Astrocyte (in vitro differentiated cells and primary cell): ENCODE measurements around the gene TFEB. TPM values are rescaled to one million over a fixed set of nuclear protein-coding genes. Genes with fewer than 3 reads are reported as not detected.

Experiments used
- DNase-seq: peaks from one replicate; pipeline ENCODE4 v3.0.0-alpha.2; 2010; ENCODE audit warnings: low read depth
- FAIRE-seq: peaks from 2 replicates; lab custom pipeline; 2011; peaks lifted over from hg19 to GRCh38; lab: Jason Lieb, UNC
- H2AFZ ChIP-seq: 2 replicates; pipeline ENCODE4 v1.6.0; 2012; ENCODE audit warnings: low read depth, low read length, inconsistent platforms
- H3K27ac ChIP-seq: 2 replicates; pipeline ENCODE4 v1.5.1; 2011; ENCODE audit warnings: low read depth, low read length, inconsistent platforms
- H3K27me3 ChIP-seq: 2 replicates; pipeline ENCODE4 v1.6.0; 2011; ENCODE audit warnings: low read length, inconsistent platforms; ENCODE audit not compliant: insufficient read depth
- H3K36me3 ChIP-seq: 2 replicates; pipeline ENCODE4 v1.5.1; 2011; ENCODE audit warnings: low read length, inconsistent platforms; ENCODE audit not compliant: insufficient read depth
- H3K4me1 ChIP-seq: 2 replicates; pipeline ENCODE4 v1.5.1; 2011; ENCODE audit warnings: low read length, inconsistent platforms; ENCODE audit not compliant: insufficient read depth
- H3K4me2 ChIP-seq: 2 replicates; pipeline ENCODE4 v1.6.0; 2012; ENCODE audit warnings: low read length, inconsistent platforms
- H3K4me3 ChIP-seq: 2 replicates; pipeline ENCODE4 v1.5.1; 2011; ENCODE audit warnings: low read depth, mild to moderate bottlenecking, low read length, inconsistent platforms; ENCODE audit not compliant: insufficient read depth
- H3K79me2 ChIP-seq: 2 replicates; pipeline ENCODE4 v1.6.0; 2012; ENCODE audit warnings: mild to moderate bottlenecking, low read length, inconsistent platforms; ENCODE audit not compliant: insufficient read depth
- H3K9ac ChIP-seq: 2 replicates; pipeline ENCODE4 v1.6.0; 2012; ENCODE audit warnings: mild to moderate bottlenecking, low read length, inconsistent platforms
- H3K9me3 ChIP-seq: 2 replicates; pipeline ENCODE4 v1.5.1; 2012; ENCODE audit warnings: low read depth, mild to moderate bottlenecking, low read length, inconsistent platforms; ENCODE audit not compliant: insufficient read depth
- H4K20me1 ChIP-seq: 2 replicates; pipeline ENCODE4 v1.6.0; 2012; ENCODE audit warnings: low read length, inconsistent platforms; ENCODE audit not compliant: insufficient read depth
- H3K27ac Mint-ChIP-seq: one replicate; pipeline ENCODE4 v1.8.0; 2021; ENCODE audit warnings: mild to moderate bottlenecking, mixed read lengths; ENCODE audit not compliant: unreplicated experiment
- H3K27me3 Mint-ChIP-seq: one replicate; pipeline ENCODE4 v1.8.0; 2021; ENCODE audit warnings: low read depth, mixed read lengths; ENCODE audit not compliant: unreplicated experiment
- H3K36me3 Mint-ChIP-seq: one replicate; pipeline ENCODE4 v1.8.0; 2021; ENCODE audit warnings: low read depth, mixed read lengths; ENCODE audit not compliant: unreplicated experiment
- H3K4me1 Mint-ChIP-seq: one replicate; pipeline ENCODE4 v1.8.0; 2021; ENCODE audit warnings: low read depth, mixed read lengths; ENCODE audit not compliant: unreplicated experiment
- H3K4me3 Mint-ChIP-seq: one replicate; pipeline ENCODE4 v1.8.0; 2021; ENCODE audit warnings: mild to moderate bottlenecking, moderate library complexity, mixed read lengths; ENCODE audit not compliant: unreplicated experiment
- H3K9me3 Mint-ChIP-seq: one replicate; pipeline ENCODE4 v1.8.0; 2021; ENCODE audit warnings: mild to moderate bottlenecking, mixed read lengths; ENCODE audit not compliant: unreplicated experiment
- EZH2 ChIP-seq: IDR thresholded peaks from 2 replicates; pipeline ENCODE4 v1.6.1; 2012; ENCODE audit warnings: mild to moderate bottlenecking, low read length, inconsistent platforms; ENCODE audit not compliant: insufficient read depth
- total RNA-seq: library from RNA; stranded (reverse); gene quantifications from 2 replicates; pipeline ENCODE4 v1.2.1, GENCODE V29; 2021
- TF ChIP-seq, protein P1 (sequence below): IDR thresholded peaks from 2 replicates; pipeline ENCODE4 v1.5.1; 2011; ENCODE audit warnings: low read depth, mild to moderate bottlenecking, inconsistent platforms, low read length, moderate library complexity; ENCODE audit not compliant: insufficient read depth

The TFEB gene
- total RNA-seq, 1 donor from 2014 or later, result 4.7 TPM

DNA sequence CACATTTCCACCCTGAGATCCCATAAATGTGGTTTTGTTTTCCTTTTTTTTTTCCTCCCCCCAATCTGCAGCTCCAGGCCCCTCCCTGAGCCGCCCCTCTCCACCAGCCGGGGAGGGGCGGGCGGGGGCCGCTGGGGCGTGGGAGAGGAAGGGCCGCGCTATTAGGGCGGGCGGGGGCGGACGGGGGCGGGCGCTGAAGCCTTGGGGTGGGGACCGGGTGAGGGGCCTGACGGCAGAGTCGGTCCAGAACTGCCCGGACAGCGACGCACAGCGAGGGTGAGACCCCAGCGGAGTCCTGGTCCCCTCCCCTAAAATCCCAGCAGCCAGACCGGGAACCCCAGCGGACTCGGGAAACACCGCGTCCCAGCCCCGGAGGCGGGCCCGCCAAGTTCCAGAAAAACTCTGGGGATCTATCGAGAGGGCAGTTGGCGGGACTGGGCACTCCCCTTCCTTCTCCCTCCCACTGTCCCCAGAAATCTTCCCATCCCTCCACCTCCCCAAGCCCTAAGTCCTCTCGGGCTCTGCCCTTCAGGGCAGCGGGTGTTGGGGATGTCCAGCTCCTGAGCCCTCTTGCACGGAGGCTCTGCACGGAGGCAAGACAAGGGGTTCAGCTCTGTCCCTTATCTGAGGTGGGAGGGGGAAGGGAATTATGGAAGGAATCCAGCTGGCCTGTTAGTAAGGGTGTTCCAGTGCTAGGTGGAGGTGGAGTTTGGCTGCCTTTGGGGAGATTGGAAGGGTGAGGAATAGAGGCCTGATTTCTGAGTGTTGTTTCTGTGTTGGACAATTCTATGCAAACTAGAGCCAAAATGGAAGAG, 45.4 kb upstream of the TFEB start, which contains the start of gene PRICKLE4:
Gene PRICKLE4, plus strand, starts transcription at position 232 of the 815 bp plus-strand sequence. CDS start 2,692 bp downstream, outside the sequence.
- Mint-ChIP-seq H3K27ac (peak within 1 kb of the TSS; percentile 41), H3K4me3 (peak within 1 kb of the TSS; percentile 88), H3K36me3 (peaks cover 2% of the 10 kb centered on the region), H3K4me1 (peaks cover 5% of the 10 kb centered on the region), H3K9me3 (no peaks in the 10 kb centered on the region), H3K27me3 (no peaks in the 10 kb centered on the region)
- DNase-seq, result no peak
- peaks cover 8% of the 10 kb centered on the region for H4K20me1 ChIP-seq
- no peaks in the 10 kb centered on the region for H3K9me3 ChIP-seq
- peak within 1 kb of the TSS; percentile 83 for H3K9ac ChIP-seq
- H3K4me1 ChIP-seq, result peaks cover 13% of the 10 kb centered on the region
- H3K36me3 ChIP-seq, result no peaks in the 10 kb centered on the region
- H3K4me2 ChIP-seq, result peak within 1 kb of the TSS; percentile 100
- no peaks in the 10 kb centered on the region for H3K79me2 ChIP-seq
- H3K27me3 ChIP-seq, result no peaks in the 10 kb centered on the region
- no peak for FAIRE-seq
- H2AFZ ChIP-seq, result peak within 1 kb of the TSS; percentile 89
- no peak for TF ChIP-seq EZH2
- TF ChIP-seq, protein P1, sequence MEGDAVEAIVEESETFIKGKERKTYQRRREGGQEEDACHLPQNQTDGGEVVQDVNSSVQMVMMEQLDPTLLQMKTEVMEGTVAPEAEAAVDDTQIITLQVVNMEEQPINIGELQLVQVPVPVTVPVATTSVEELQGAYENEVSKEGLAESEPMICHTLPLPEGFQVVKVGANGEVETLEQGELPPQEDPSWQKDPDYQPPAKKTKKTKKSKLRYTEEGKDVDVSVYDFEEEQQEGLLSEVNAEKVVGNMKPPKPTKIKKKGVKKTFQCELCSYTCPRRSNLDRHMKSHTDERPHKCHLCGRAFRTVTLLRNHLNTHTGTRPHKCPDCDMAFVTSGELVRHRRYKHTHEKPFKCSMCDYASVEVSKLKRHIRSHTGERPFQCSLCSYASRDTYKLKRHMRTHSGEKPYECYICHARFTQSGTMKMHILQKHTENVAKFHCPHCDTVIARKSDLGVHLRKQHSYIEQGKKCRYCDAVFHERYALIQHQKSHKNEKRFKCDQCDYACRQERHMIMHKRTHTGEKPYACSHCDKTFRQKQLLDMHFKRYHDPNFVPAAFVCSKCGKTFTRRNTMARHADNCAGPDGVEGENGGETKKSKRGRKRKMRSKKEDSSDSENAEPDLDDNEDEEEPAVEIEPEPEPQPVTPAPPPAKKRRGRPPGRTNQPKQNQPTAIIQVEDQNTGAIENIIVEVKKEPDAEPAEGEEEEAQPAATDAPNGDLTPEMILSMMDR, result no peak
- no peak within 1 kb of the TSS for H3K27ac ChIP-seq
- H3K4me3 ChIP-seq, result peak within 1 kb of the TSS; percentile 74

DNA sequence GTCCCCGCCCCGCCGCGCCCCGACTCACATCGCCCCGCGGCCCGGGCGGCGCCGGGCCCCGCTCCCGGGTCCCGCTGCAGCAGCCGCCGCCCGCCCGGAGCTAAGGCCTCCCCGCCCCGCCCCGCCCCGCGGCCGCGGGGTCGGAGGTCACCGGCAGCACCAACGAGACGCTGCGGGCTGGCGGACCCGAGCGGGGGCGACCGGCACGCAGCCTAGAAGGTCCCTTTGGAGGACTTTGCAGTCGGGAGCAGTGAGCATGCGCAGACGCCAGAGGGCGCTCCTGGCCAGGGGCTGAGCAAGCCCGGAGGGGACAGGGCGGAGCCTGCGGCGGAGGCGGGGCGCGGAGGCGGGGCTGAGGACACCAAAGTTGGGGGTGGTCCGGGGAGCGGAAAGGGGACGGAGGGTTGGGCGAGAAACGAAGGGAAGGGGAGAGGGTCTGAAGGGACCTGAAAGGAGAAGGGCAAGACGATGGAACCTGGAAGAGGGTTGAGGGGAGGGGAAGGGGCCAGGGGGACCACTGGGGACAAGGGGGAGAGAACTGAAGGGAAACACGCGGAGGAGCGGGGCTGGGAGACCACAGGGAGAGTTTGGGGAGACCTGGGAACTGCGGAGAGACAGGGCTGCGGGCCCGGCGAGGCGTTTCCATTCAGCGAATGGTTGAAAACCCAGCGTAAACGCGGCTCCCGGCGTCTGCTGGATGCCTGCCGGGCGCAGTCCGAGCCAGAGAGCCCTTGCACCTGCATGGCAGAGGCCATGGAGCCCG, 44.6 kb upstream of the TFEB start, which contains the start of gene FRS3:
Gene FRS3, minus strand, starts transcription at position 113 of the 763 bp plus-strand sequence. CDS start 2,913 bp downstream, outside the sequence.
- H3K27me3 ChIP-seq, result no peaks in the 10 kb centered on the region
- H3K27me3 Mint-ChIP-seq, result no peaks in the 10 kb centered on the region
- peak within 1 kb of the TSS; percentile 74 for H3K4me3 ChIP-seq
- no peaks in the 10 kb centered on the region for H3K9me3 ChIP-seq
- FAIRE-seq (no peak), DNase-seq (peak; percentile 73)
- H3K79me2 ChIP-seq, result no peaks in the 10 kb centered on the region
- H4K20me1 ChIP-seq, result peaks cover 2% of the 10 kb centered on the region
- H3K4me1 ChIP-seq, result peaks cover 14% of the 10 kb centered on the region
- peak within 1 kb of the TSS; percentile 89 for H2AFZ ChIP-seq
- H3K27ac ChIP-seq, result no peak within 1 kb of the TSS
- H3K4me2 ChIP-seq, result peak within 1 kb of the TSS; percentile 100
- H3K9me3 Mint-ChIP-seq, result no peaks in the 10 kb centered on the region
- H3K27ac Mint-ChIP-seq, result peak within 1 kb of the TSS; percentile 80
- peaks cover 2% of the 10 kb centered on the region for H3K36me3 Mint-ChIP-seq
- H3K36me3 ChIP-seq, result peaks cover 4% of the 10 kb centered on the region
- peak within 1 kb of the TSS; percentile 83 for H3K9ac ChIP-seq
- TF ChIP-seq, protein P1, result peak; percentile 53
- no peak for TF ChIP-seq EZH2
- H3K4me1 Mint-ChIP-seq, result peaks cover 12% of the 10 kb centered on the region
- peak within 1 kb of the TSS; percentile 89 for H3K4me3 Mint-ChIP-seq
